LNCAP (cell line): ENCODE results near the gene SPINDOC.

Experiments used
- CTCF ChIP-seq: fragments of 450-650 bp; IDR thresholded peaks from 2 replicates; pipeline ENCODE4 v1.5.1; 2017; ENCODE audit warnings: mild to moderate bottlenecking

SPINDOC gene

GRCh38 chr11:63816732-63817131 is 3.5 kb downstream of the SPINDOC start:
- no peak for TF ChIP-seq CTCF

GRCh38 chr11:63817758-63818498 is 4.7 kb downstream of the SPINDOC start:
- no peak for TF ChIP-seq CTCF

- TF ChIP-seq CTCF = no peak
Observed at GRCh38 chr11:63818609-63819008, 5.4 kb downstream of the SPINDOC start.

- no peak for TF ChIP-seq CTCF
Observed at GRCh38 chr11:63821411-63821810, 8.2 kb downstream of the SPINDOC start.

- no peak for TF ChIP-seq CTCF
Observed at GRCh38 chr11:63826471-63827190, 13.4 kb downstream of the SPINDOC start.

GRCh38 chr11:63829823-63830489 is 16.7 kb downstream of the SPINDOC start:
- TF ChIP-seq CTCF = no peak; the same call in 1 of the 2 replicates

- TF ChIP-seq CTCF = no peak
Observed at GRCh38 chr11:63831326-63831725, 18.1 kb downstream of the SPINDOC start.
